GM23248 (cell line): Measurements from ENCODE around the gene MAB21L1. TPM values are rescaled to one million over a fixed set of nuclear protein-coding genes. Genes with fewer than 3 reads are reported as not detected.

Experiments used
- DNase-seq: peaks from one replicate; pipeline ENCODE4 v3.0.0-alpha.2; 2015
- H2AFZ ChIP-seq: fragments of 200-600 bp; sonication (generic); 2 replicates; pipeline ENCODE4 v1.6.1; 2016; ENCODE audit warnings: antibody characterized with exemption
- H3F3A ChIP-seq: fragments of 200-600 bp; sonication (generic); 2 replicates; pipeline ENCODE4 v1.6.1; 2016; ENCODE audit warnings: mild to moderate bottlenecking, antibody characterized with exemption, mixed run types; ENCODE audit not compliant: insufficient read depth
- H3K27ac ChIP-seq: fragments of 200-600 bp; sonication (generic); 2 replicates; pipeline ENCODE4 v1.5.1; 2016; ENCODE audit warnings: mild to moderate bottlenecking
- H3K27me3 ChIP-seq: fragments of 200-600 bp; sonication (generic); replicated peaks from 2 replicates; pipeline ENCODE4 v1.6.1; 2016; ENCODE audit warnings: mild to moderate bottlenecking; ENCODE audit not compliant: insufficient read depth
- H3K36me3 ChIP-seq: fragments of 200-600 bp; sonication (generic); 2 replicates; pipeline ENCODE4 v1.6.1; 2016; ENCODE audit warnings: low read depth, mild to moderate bottlenecking
- H3K4me1 ChIP-seq: fragments of 200-600 bp; sonication (generic); 2 replicates; pipeline ENCODE4 v1.6.1; 2016; ENCODE audit warnings: mild to moderate bottlenecking; ENCODE audit not compliant: insufficient read depth
- H3K4me2 ChIP-seq: fragments of 200-600 bp; sonication (generic); one replicate; pipeline ENCODE4 v1.6.1; 2016; ENCODE audit warnings: mild to moderate bottlenecking; ENCODE audit not compliant: unreplicated experiment
- H3K4me3 ChIP-seq: fragments of 200-600 bp; sonication (generic); 2 replicates; pipeline ENCODE4 v1.5.1; 2016; ENCODE audit warnings: mild to moderate bottlenecking
- H3K79me2 ChIP-seq: fragments of 200-600 bp; sonication (generic); 2 replicates; pipeline ENCODE4 v1.6.1; 2016; ENCODE audit warnings: mild to moderate bottlenecking; ENCODE audit not compliant: insufficient read depth
- H3K9ac ChIP-seq: fragments of 200-600 bp; sonication (generic); 2 replicates; pipeline ENCODE4 v1.6.1; 2016; ENCODE audit warnings: mild to moderate bottlenecking
- H3K9me2 ChIP-seq: fragments of 200-600 bp; sonication (generic); 2 replicates; pipeline ENCODE4 v1.6.1; 2016; ENCODE audit warnings: mixed run types, mild to moderate bottlenecking, moderate library complexity; ENCODE audit not compliant: insufficient read depth
- H3K9me3 ChIP-seq: fragments of 200-600 bp; sonication (generic); one replicate; pipeline ENCODE4 v1.6.1; 2017; ENCODE audit warnings: low read depth
- H4K20me1 ChIP-seq: fragments of 200-600 bp; sonication (generic); 2 replicates; pipeline ENCODE4 v1.6.0; 2016; ENCODE audit not compliant: insufficient read depth
- EZH2 ChIP-seq: fragments of 200-600 bp; sonication (generic); IDR thresholded peaks from 2 replicates; pipeline ENCODE4 v1.6.1; 2018; ENCODE audit warnings: antibody characterized with exemption, mild to moderate bottlenecking; ENCODE audit not compliant: insufficient read depth, poor library complexity, severe bottlenecking
- EZH2phosphoT487 ChIP-seq: fragments of 200-600 bp; sonication (generic); IDR thresholded peaks from 2 replicates; pipeline ENCODE4 v1.6.1; 2018; ENCODE audit warnings: antibody characterized with exemption, moderate library complexity, mild to moderate bottlenecking, low read depth; ENCODE audit not compliant: insufficient read depth
- WGBS, 2 experiments: methylation state at CpG; one replicate each; pipeline ENCODE4 v1.1.6; 2015 to 2017; ENCODE audit warnings: low lambda C conversion rate in 2 of 2, low coverage in 1 of 2; ENCODE audit errors: missing lambda C conversion rate in 2 of 2; 5-methylcytosine and 5-hydroxymethylcytosine counted together
- in situ Hi-C: fragments of 300-500 bp; cut with MboI; formaldehyde crosslinking; loops from 2 replicates; pipeline ENCODE4 v1.15.0; 2020
- polyA plus RNA-seq: library from polyadenylated mRNA; unstranded; fragments of >200 nt; fragmentation: Nextera tagmentation; extraction: Ambion mirVana; gene quantifications from 2 replicates; pipeline ENCODE4 v1.2.1, GENCODE V29; 2016
- total RNA-seq: library from RNA; depleted of rRNA; stranded (reverse); fragments of >200 nt; shearing (Covaris generic); gene quantifications from 2 replicates; pipeline ENCODE4 v1.2.3, GENCODE V29; 2014

Gene MAB21L1
- total and polyA plus RNA-seq, 2 experiments from 2014 or later, result 13.1 to 14.4 TPM

DNA sequence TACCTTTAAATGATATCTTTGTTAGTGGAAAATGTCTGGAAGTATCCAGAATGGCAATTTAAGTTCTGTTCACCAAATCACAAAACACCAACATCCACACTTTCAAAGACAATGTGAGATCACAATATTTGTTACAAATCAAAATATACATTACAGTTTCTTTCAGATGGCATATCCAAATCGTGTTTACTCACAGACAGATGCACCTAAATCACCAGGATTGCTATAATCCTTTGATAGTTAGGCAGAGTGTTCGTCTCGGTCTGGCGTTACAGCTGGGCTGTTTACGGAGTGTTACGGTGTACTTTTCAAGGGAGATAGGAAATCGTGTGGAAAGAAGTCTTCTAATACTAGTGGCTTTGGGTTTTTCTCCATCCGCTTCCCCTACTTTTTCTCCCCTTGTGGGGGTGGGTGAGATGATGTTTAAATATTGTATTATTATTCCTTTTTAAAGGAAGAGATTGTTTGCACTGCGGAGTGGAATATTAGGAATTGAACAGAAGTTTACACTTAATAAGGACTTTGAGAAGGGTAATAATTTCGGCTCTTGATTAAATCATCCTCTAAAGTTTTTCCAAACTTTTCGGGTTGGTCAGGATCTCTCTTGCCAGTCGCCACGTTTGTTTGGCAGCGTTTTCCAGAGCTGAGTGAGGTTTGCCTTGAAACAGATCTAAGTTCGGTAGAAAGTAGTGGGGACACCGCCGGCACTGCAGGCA lies 1.8 kb downstream of the MAB21L1 start:
- H2AFZ ChIP-seq, result peak overlapping the region; percentile 86
- H3K79me2 ChIP-seq, result peaks cover 62% of the 10 kb centered on the region
- no peak for TF ChIP-seq EZH2
- TF ChIP-seq EZH2phosphoT487, result 0 out of 2 replicates have a peak, but pooled peaks have one; percentile 7
- peak; percentile 51 for DNase-seq
- 1% methylated on average over 17 of the region's 17 CpGs for WGBS, 2 experiments
- in situ Hi-C loops, result loop anchor here (10.0 kb wide), 1 partner anchor 250 kb away; no protein-coding TSS in a partner anchor
- H3K36me3 ChIP-seq, result no peaks in the 10 kb centered on the region
- H3K4me1 ChIP-seq, result 0 out of 2 replicates have a peak, but pooled peaks cover 5% of the 10 kb centered on the region
- no peaks in the 10 kb centered on the region for H3K27me3 ChIP-seq
- H3K9ac ChIP-seq, result peak overlapping the region; percentile 90
- H3K9me3 ChIP-seq, result no peaks in the 10 kb centered on the region
- no peaks in the 10 kb centered on the region for H4K20me1 ChIP-seq
- H3F3A ChIP-seq, result peaks cover 26% of the 10 kb centered on the region
- no peaks in the 10 kb centered on the region for H3K9me2 ChIP-seq
- H3K27ac ChIP-seq, result peak overlapping the region; percentile 89
- peak overlapping the region; percentile 99 for H3K4me3 ChIP-seq
- H3K4me2 ChIP-seq, result peak overlapping the region; percentile 100

DNA sequence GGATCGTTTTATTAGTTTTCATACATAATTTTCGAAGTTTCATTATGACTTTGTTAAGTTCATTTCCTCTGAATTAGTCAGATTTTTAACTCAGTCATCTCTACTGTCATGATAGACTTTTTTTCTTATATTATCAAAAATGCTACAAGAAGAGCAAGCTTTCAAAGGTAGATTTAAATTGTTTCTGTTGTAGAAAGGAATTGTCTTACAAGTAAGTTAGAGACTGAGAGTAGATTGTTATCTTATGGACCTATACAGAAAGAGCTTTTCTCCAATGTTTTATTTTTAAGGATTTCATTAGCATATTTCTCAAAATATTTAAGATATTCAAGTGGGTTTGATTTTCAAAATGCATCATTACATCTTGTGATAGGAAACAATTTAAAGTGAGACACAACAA lies 2.7 kb downstream of the MAB21L1 start:
- TF ChIP-seq EZH2phosphoT487, result no peak
- no peak for TF ChIP-seq EZH2
- 4 to 6% methylated on average over 2 of the region's 2 CpGs for WGBS, 2 experiments
- Histone ChIP-seq H3K9me2 (no peaks in the 10 kb centered on the region), H2AFZ (peak overlapping the region; percentile 86), H3K79me2 (peaks cover 62% of the 10 kb centered on the region), H3K4me3 (peak overlapping the region; percentile 99), H3K4me2 (peak overlapping the region; percentile 100), H3K36me3 (no peaks in the 10 kb centered on the region), H3K27ac (peak overlapping the region; percentile 89), H3K27me3 (no peaks in the 10 kb centered on the region), H3K9me3 (no peaks in the 10 kb centered on the region), H3F3A (peaks cover 26% of the 10 kb centered on the region), H3K4me1 (peaks cover 6% of the 10 kb centered on the region), H3K9ac (peak overlapping the region; percentile 90), H4K20me1 (no peaks in the 10 kb centered on the region)
- DNase-seq, result peak; percentile 24
- in situ Hi-C loops, result loop anchor here (10.0 kb wide), 1 partner anchor 251 kb away; no protein-coding TSS in a partner anchor

DNA sequence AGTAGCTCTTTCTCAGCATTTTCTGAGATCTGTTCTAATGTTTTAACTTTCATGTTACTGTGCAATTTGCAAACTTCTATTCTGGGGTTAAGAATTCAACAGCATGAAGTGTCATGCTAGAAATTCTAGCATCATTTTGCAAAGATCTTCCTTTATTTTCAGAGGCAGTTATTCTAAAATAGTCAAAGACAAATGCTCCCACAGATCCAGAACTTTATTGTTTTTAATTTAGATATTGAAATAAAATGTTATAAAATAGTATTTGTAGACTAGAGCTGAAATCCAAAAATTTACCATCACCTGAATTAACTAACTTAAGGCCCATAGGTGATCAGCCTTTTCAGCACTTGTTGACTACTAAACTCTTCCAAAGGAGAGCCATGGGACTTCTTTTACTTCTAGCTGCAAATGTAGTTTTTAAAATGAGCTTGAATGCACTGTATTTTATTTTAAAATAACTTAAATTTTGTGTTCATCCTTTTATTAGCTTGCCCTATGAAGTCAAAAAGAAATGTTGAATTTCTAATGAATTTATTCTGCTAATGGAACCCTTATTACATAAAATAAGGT lies 3.2 kb downstream of the MAB21L1 start:
- no peaks in the 10 kb centered on the region for H3K9me3 ChIP-seq
- peak; percentile 31 for DNase-seq
- peaks cover 11% of the 10 kb centered on the region for H3K4me1 ChIP-seq
- in situ Hi-C loops, result loop anchor here (10.0 kb wide), 1 partner anchor 252 kb away; no protein-coding TSS in a partner anchor
- H3K9ac ChIP-seq, result peak overlapping the region; percentile 90
- H3K27me3 ChIP-seq, result no peaks in the 10 kb centered on the region
- peak overlapping the region; percentile 86; the same call in 1 of the 2 replicates for H2AFZ ChIP-seq
- H4K20me1 ChIP-seq, result no peaks in the 10 kb centered on the region
- peaks cover 62% of the 10 kb centered on the region for H3K79me2 ChIP-seq
- TF ChIP-seq EZH2phosphoT487, result no peak
- TF ChIP-seq EZH2, result no peak
- H3K9me2 ChIP-seq, result no peaks in the 10 kb centered on the region
- no peaks in the 10 kb centered on the region for H3K36me3 ChIP-seq
- H3K4me3 ChIP-seq, result peak overlapping the region; percentile 99
- peak overlapping the region; percentile 100 for H3K4me2 ChIP-seq
- peaks cover 30% of the 10 kb centered on the region for H3F3A ChIP-seq
- H3K27ac ChIP-seq, result peak overlapping the region; percentile 89

DNA sequence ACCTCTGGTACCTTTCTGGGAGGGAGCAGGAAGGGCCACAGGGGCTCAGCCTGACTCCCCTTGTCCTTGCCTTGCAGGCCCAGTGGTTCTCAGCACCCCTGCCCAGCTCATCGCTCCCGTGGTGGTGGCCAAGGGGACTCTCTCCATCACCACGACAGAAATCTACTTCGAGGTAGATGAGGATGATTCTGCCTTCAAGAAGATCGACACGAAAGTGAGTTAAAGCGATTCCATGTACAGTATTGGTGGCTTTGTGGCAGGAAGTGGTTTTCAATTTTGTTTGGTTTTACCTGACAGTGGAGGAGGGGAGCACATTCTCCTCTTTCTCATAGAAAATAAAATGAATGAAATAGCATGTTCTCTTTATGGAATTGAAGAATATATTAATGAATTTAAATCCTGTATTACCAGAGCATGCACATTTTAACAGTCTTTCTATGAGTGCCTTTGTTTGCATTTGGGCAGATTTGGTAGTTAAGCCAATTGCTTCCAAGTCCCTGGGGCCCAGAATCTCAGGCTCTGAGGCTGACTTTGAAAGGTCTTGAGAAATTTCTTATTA lies 4.1 kb downstream of the MAB21L1 start:
- H4K20me1 ChIP-seq, result no peaks in the 10 kb centered on the region
- peak; percentile 46 for DNase-seq
- H3K4me3 ChIP-seq, result peak overlapping the region; percentile 99
- H3F3A ChIP-seq, result peaks cover 31% of the 10 kb centered on the region
- no peaks in the 10 kb centered on the region for H3K36me3 ChIP-seq
- no peaks in the 10 kb centered on the region for H3K9me3 ChIP-seq
- H3K4me1 ChIP-seq, result peaks cover 18% of the 10 kb centered on the region
- peak overlapping the region; percentile 90 for H3K9ac ChIP-seq
- no peaks in the 10 kb centered on the region for H3K27me3 ChIP-seq
- peak overlapping the region; percentile 85 for H2AFZ ChIP-seq
- peaks cover 61% of the 10 kb centered on the region for H3K79me2 ChIP-seq
- in situ Hi-C loops, result loop anchor here (10.0 kb wide), 1 partner anchor 252 kb away; no protein-coding TSS in a partner anchor
- WGBS, 2 experiments, result 41 to 51% methylated on average over 7 of the region's 7 CpGs
- H3K27ac ChIP-seq, result peak overlapping the region; percentile 89
- peak overlapping the region; percentile 100 for H3K4me2 ChIP-seq
- no peaks in the 10 kb centered on the region for H3K9me2 ChIP-seq
- TF ChIP-seq EZH2 (no peak), EZH2phosphoT487 (no peak)
